Right lobe of liver (tissue), 4 donors: ENCODE data around the gene RAB27B.

Source experiments
- POLR2A ChIP-seq: fragments of 450-650 bp; IDR thresholded peaks from one replicate; pipeline ENCODE4 v1.6.1; 2017; ENCODE audit warnings: antibody characterized with exemption, mild to moderate bottlenecking
- TF ChIP-seq, protein P1 (sequence below), 4 donors: fragments of 200-600 bp in 3 of 4; fragments of 450-650 bp in 1 of 4; IDR thresholded peaks; one replicate each; pipeline versions ENCODE4 v1.5.1 to v1.8.0; 2016 to 2022; ENCODE audit warnings: antibody characterized with exemption in 4 of 4, mild to moderate bottlenecking in 2 of 4
- donor health status: DM: no; HTN: no; CAD: no.
- donor health status: DM: no; HTN: no; CAD: no.
- donor health status: DM: no; HTN: yes; CAD: no.

DNA sequence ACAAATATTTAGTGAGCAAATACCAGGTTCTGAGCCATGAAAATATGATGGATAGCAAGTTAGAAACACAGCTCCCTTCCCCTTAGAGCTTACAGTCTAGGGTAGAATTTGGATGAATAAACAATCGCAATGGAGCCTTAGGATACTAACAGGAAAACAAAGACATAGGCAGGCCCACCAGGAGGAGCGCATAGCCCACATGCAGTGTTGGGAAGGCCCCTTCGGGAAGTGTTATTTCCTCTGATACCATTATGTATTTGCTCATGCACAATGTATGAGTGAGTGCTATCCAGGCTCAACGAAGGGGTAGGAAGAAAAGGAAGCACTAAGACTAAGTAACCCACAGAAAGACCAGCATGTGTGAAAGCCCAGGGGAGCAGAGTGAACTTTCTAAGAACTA is 54.0 kb downstream of the RAB27B start:
- TF ChIP-seq, protein P1, sequence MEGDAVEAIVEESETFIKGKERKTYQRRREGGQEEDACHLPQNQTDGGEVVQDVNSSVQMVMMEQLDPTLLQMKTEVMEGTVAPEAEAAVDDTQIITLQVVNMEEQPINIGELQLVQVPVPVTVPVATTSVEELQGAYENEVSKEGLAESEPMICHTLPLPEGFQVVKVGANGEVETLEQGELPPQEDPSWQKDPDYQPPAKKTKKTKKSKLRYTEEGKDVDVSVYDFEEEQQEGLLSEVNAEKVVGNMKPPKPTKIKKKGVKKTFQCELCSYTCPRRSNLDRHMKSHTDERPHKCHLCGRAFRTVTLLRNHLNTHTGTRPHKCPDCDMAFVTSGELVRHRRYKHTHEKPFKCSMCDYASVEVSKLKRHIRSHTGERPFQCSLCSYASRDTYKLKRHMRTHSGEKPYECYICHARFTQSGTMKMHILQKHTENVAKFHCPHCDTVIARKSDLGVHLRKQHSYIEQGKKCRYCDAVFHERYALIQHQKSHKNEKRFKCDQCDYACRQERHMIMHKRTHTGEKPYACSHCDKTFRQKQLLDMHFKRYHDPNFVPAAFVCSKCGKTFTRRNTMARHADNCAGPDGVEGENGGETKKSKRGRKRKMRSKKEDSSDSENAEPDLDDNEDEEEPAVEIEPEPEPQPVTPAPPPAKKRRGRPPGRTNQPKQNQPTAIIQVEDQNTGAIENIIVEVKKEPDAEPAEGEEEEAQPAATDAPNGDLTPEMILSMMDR (IDR thresholded peaks at IDR 0.05), result no peak
- no peak for TF ChIP-seq POLR2A
